ENCODE measurements around the gene CAMK2B. TPM values are rescaled to one million over a fixed set of nuclear protein-coding genes. Genes with fewer than 3 reads are reported as not detected.

The CAMK2B gene
- total RNA-seq, 2 experiments from 2014 or later, result 0.97 to 1.9 TPM

DNA sequence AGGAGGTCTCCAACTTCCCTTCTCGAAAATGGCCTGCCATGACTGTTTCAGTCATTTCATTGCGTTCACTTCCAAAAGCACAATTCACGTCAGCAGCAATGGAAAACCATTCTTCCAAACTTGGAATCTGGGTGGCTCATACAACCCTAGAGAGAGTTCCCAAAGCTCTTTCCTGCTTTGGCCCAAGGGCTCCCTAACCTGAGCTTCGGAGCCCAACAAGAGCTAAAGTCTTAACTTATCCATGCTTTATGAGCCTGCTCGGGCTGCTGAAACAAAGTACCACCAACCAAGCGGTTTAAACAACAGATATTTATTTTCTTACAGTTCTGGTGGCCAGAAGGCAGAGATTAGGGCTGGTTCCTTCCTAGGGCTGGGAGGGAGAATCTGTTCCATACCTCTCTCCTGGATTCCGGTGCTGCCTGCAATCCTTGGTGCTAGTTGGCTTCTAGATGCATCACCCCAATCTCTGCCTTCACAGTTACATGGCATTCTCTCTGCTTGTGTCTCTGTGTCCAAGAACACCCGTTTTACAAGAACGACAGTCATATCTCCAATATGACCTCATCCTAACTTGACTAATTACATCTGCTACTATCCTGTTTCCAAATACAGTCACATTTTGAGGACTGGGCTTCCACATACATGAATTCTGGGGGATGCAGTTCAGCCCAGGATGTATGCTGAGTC is 33.5 kb downstream of the CAMK2B start:
- no peak for ATAC-seq
- H3K27ac Mint-ChIP-seq, result no peak overlapping the region
- peaks cover 24% of the 10 kb centered on the region for H3K27me3 Mint-ChIP-seq
- intact Hi-C loops (cut with micrococcal nuclease), result no loop called here
- POLR2A ChIA-PET, result no interaction called here
- no peak overlapping the region for H3K4me3 Mint-ChIP-seq
- H3K36me3 Mint-ChIP-seq (ENCODE audit: low read depth), result no peaks in the 10 kb centered on the region
- DNase-seq, result no peak
- CTCF ChIA-PET, result interaction anchor here (0.9 kb wide), 1 partner anchor 60 kb away, joined by 3 read pairs; no protein-coding TSS in a partner anchor
- no peak for TF ChIP-seq CTCF (IDR thresholded peaks at IDR 0.05)
- H3K4me1 Mint-ChIP-seq (ENCODE audit: low read depth), result no peaks in the 10 kb centered on the region
- H3K9me3 Mint-ChIP-seq, result no peaks in the 10 kb centered on the region

DNA sequence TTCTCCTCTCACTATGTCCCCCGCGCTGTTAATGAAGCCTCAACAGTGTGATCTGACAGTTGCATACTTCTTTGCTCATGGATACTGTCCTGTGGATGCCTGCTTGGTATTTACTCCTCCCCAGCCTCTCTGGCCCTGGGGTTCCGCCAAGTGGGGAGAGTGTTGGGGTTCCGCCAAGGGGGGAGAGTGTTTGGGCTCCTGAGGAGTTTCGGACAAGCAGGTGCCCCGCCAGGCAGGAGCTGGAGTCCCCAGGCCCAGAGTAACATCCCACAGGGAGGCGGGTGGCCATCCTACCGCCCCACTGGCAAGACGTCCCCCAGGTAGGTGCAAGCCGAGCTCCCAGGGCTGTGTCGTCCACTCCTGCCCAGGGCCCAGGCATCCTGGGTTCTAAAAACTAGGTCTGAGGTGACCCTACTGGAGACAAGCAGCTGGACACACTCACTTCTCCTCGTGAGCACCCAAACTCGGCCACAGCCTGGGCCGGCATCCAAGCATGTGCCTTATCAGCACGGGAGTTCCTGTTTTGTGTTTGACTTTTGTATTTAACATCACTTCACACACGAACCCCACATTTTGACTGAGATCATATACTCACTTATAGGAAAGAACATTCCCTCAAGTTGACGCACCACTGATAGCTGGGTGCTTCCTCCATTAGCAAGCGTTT is 34.2 kb downstream of the CAMK2B start:
- DNase-seq (no peak), ATAC-seq (no peak)
- ChIA-PET CTCF (interaction anchor here (0.9 kb wide), 1 partner anchor 61 kb away, joined by 3 read pairs; no protein-coding TSS in a partner anchor), POLR2A (no interaction called here)
- Mint-ChIP-seq H3K27ac (no peak overlapping the region), H3K4me1 (ENCODE audit: low read depth) (no peaks in the 10 kb centered on the region), H3K4me3 (no peak overlapping the region), H3K27me3 (peaks cover 24% of the 10 kb centered on the region), H3K36me3 (ENCODE audit: low read depth) (no peaks in the 10 kb centered on the region), H3K9me3 (no peaks in the 10 kb centered on the region)
- intact Hi-C loops (cut with micrococcal nuclease), result no loop called here
- TF ChIP-seq CTCF (IDR thresholded peaks at IDR 0.05), result no peak

- Mint-ChIP-seq H3K36me3 (ENCODE audit: low read depth) (no peaks in the 10 kb centered on the region), H3K4me3 (no peak overlapping the region), H3K9me3 (no peaks in the 10 kb centered on the region), H3K27ac (no peak overlapping the region), H3K27me3 (peaks cover 19% of the 10 kb centered on the region), H3K4me1 (ENCODE audit: low read depth) (no peaks in the 10 kb centered on the region)
- no peak for TF ChIP-seq CTCF (IDR thresholded peaks at IDR 0.05)
- DNase-seq (no peak), ATAC-seq (no peak)
- CTCF ChIA-PET, result no interaction called here
- POLR2A ChIA-PET, result no interaction called here
- intact Hi-C loops (cut with micrococcal nuclease), result no loop called here
Measured at GRCh38 chr7:44290252-44290620, 35.2 kb downstream of the CAMK2B start.

DNA sequence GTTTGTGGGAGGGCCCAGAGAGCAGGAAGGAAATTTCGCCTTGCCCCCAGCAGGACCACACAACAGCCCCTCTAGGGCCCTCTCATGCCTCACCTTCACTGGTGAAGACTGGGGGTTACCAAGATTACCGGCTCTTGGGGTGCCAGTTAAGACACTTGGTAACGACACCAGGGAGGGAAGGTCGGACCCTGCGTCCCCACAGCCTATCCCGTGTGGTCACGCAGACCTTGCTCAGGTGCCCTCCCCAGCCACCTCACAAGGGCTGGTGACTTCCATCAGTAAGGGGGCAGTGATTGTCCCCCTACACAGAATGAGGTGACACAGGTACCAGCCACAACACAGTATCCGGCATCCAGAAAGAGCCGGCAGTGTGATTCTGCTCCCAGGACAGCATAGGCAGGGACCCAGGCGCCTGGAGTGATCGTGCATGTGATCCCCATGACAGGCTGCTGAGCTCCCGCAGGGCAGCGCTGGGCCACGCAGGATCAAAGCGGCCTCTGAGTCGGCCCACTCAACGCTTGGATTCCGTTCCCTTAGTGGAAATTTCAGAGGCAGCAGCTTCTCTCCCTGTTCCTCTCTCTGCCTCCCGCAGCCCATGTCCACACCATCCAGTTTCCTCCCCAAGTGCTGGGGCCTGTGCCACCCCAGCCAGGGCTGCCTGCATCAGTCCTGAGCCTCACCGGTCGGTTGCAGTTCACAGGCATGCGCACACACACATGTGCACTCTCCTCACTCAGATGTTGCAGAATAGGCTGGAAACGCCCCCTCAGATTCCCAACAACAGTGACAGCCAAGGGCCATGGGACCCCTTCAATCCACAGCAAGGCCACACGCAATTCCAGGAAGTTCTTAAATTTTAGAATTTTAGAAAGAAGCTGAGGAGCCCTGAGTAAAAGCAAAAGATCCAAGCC is 35.8 kb downstream of the CAMK2B start:
- CTCF ChIA-PET, result no interaction called here
- no peaks in the 10 kb centered on the region for H3K36me3 Mint-ChIP-seq (ENCODE audit: low read depth)
- ATAC-seq (no peak), DNase-seq (no peak)
- intact Hi-C loops (cut with micrococcal nuclease), result no loop called here
- H3K4me3 Mint-ChIP-seq, result no peak overlapping the region
- H3K9me3 Mint-ChIP-seq, result no peaks in the 10 kb centered on the region
- H3K27me3 Mint-ChIP-seq, result peaks cover 12% of the 10 kb centered on the region
- POLR2A ChIA-PET, result no interaction called here
- no peak overlapping the region for H3K27ac Mint-ChIP-seq
- no peaks in the 10 kb centered on the region for H3K4me1 Mint-ChIP-seq (ENCODE audit: low read depth)
- TF ChIP-seq CTCF (IDR thresholded peaks at IDR 0.05), result no peak

All from activated CD8-positive, alpha-beta T cell treated with anti-CD3 and anti-CD28 coated beads for 36 hours (primary cell).